NCI-H187 treated with DMSO at 0.1 percent for 48 hours (cell line): ENCODE data around the gene PSG1.
"Not testable (repeated sequence)": the region's sequence is repeated elsewhere in the genome, so short reads cannot be mapped to it uniquely, and the experiment has no call there.

Source experiments
- DNase-seq: peaks from one replicate; lab custom pipeline; 2025; lab: John Stamatoyannopoulos, UW

The PSG1 gene

DNA sequence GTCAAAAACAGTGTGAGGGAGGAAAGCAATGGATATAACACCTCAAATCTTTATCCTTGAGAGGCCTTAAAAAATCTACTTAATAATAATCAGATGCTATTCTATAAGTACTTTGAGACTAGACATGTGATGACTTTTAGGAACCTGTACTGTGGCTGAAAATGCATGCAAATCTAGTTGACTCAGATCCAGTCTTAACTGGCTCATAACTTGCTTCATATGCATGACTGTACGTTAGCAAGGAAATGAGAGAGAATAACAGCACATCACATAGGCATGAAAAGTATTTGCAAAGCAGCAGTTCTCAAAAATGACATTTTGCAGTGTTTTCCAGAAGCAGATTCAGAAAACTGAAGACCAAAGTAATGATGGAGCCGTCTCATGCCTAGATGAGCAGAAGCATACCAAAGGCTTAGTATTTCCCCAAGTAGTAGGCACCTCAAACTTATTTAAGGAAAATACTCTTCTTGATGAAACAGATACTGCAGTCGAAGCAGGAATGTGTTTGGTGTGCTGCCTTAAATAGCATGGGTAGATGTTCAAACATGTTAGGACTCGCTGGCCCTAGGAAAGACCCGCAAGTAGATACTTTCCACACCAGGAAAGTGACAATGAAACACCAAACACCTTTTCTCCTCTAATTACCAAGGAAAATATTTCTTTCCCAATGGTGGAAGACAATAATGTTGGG is 59.4 kb downstream of the PSG1 start:
- not testable (repeated sequence) for DNase-seq

DNA sequence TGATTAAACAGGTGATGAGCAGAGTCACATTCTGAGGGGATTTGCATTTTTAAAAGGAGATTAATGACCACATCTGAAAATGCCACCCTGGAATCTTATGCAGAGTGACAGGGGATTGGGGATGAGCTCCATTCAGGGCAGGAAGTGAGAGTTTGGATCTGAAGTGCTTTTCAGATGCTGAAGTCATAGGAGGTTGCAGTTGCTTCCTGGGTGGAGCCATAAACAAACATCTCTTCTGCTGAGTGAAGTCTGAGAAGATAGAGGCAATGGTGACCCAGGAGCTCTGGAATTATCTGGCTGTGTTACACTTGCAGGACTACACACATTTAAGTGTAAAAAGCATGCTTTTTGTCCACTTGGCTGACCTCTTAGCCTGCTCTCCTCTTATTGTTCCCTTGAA is 62.6 kb downstream of the PSG1 start:
- no peak for DNase-seq
